GM21825 (cell line): ENCODE data around the gene BPGM.

ENCODE experiments used
- ATAC-seq: cut with Tn5 transposase; IDR thresholded peaks from one replicate; pipeline ENCODE4 v1.9.1; 2021; ENCODE audit warnings: mild to moderate bottlenecking, moderate library complexity; ENCODE audit not compliant: unreplicated experiment

BPGM gene

DNA sequence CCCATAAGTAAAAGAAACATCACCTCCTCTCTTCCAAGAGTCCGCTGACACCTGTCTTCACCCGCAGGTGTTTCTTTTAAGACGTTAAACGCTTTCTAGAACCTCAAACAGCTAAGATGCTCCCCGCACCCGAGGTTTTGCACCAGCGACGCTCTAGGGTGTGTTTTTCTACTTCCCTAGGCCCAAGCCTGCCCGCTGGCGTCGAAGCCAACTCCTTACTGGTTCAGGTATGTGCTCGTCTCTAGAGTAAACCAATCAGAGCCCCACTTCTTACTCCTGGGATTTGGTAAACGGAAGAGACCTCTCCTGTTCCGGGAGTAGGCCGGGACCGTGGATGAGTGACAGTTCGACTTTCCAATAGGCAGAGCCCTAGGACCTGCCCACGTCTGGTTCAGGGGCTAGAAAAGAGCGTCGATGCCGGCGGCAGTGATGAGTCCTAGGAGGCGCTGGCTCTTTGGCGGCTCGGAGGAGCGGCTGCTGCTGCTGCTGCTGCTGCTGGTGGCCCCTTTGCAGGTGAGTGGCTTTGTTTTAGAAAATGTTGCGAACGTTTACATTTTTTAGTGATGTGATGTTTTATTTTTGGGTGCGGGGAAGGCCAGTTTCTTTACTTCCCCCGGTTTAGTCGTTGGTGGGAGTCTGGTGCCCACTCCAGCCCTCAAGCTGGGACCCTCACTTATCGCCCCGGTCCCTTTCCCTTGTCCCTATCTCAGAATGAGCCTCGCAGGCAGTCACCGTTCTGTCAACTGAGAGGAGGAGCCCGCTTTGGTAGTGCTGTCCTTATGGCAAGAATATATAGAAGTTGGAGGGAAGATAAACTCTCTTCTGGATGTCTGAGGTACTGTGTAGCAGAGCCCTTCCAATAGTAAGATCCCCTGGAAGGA lies at the start of gene BPGM:
Gene BPGM (plus strand): TSS at position 429 of the 881 bp plus-strand sequence. CDS start 14,655 bp downstream, outside the sequence.
- peak; percentile 97 for ATAC-seq

DNA sequence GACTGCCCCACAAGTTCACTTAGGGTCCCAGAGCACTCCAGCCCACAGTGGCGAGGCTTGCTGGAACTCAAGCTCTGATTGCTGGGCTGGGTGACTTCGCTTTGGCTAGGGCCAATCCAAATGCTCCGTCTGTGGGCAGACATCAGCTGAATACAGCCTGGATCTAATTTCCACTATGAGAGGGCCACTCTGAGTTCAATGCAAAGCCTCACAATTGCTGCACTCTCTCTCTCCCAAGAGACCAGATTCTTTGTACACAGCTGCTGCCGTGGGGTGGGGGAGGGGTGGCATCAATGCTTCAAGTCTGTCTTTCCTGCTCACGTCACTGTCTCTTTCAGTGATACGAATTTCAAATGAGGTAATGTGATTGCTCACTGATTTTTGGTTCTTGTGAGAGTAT lies 47.3 kb upstream of the BPGM start:
- no peak for ATAC-seq

GRCh38 chr7:134601459-134601858 lies 45.2 kb upstream of the BPGM start:
- no peak for ATAC-seq

DNA sequence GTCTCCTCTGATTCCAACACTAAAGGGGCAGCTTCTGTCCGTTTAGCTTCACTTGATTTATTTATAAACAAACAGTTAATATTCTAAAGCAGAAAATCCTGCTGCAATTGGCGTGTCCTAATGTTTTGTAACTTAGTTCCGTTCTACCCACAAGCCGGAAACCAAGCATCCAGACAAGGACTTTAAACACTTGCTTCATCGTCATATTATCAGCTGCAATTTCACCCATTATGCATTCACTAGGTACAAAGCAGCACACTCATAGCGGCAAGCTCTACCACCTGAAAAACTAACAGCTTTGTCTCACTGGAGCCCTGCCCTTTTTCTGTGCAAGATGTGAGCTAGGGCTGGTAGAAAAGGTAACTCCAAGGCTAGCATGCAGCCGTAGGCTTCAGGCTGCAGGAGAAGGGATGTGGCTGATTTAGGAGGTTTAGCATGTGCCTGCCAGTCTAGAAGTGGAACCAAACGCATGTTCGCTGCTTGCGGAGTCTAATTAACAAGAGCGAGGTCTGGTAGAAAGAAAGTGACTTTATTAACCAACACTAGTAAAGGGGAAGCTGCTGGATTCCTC lies 43.7 kb upstream of the BPGM start:
- ATAC-seq: no peak

GRCh38 chr7:134605978-134606923 lies 40.4 kb upstream of the BPGM start:
- ATAC-seq: peak; percentile 83

DNA sequence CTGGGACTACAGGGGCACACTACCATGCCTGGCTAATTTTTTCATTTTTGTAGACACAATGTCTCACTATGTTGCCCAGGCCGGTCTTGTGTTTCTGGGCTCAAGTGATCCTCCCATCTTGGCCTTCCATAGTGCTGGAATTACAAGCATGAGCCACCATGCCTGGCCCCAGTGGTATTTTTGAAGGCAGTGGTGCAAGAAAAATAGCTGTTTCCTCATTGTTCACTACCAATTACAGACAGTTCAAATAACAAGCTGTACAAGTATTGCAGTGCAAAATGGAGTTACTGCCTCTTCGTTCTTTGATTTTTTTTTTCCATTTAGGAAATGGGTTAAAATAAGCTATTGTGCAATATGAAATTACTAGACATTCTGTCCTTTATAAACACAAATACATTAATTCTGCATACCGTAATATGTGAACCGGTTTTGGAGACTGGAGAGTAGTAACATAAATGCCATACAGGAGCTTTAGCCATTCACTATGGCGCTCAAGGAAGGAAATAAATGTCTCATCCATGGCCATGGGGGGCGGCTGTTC lies 35.0 kb upstream of the BPGM start:
- no peak for ATAC-seq

- no peak for ATAC-seq
These were observed 34.5 kb upstream of the BPGM start for GRCh38 chr7:134612197-134612596.

- no peak for ATAC-seq
These were observed 32.9 kb upstream of the BPGM start for GRCh38 chr7:134613623-134614347.

- ATAC-seq: no peak
These were observed 30.0 kb upstream of the BPGM start for GRCh38 chr7:134616611-134617010.

DNA sequence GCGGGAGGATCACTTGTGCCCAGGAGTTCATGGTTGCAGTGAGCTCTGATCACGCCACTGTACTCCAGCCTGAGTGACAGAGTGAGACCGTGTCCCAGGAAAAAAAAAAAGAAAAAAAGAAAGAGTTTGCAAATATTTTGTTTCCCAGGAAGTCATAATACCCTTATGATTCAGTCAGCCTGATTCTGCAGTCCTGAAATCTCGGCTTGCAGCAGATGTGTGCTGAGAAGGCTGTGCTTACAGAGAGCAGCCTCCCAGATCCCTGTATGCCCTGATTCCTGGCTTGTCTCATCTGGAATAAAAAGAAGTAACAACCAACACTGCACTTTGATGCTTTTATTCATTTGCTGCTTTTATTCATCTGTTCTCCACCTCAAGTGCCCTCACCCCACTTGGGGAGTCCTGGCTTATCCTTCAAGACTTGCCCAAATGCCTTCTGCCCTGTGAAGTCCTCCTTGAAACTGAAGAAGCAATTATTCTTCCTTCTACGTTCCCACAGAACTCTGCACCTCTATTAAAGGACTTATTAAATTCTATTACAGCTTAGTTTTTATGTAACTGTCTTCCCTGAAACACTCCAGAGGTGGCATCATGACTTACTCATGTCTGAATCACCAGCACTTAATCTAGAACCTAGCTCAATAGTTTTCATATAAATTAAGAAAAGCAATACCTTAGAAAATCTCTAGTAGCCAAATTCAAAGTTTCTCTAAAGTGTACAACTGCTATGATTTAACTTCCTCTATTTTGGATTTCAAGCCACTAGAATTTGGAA lies 27.7 kb upstream of the BPGM start:
- no peak for ATAC-seq

DNA sequence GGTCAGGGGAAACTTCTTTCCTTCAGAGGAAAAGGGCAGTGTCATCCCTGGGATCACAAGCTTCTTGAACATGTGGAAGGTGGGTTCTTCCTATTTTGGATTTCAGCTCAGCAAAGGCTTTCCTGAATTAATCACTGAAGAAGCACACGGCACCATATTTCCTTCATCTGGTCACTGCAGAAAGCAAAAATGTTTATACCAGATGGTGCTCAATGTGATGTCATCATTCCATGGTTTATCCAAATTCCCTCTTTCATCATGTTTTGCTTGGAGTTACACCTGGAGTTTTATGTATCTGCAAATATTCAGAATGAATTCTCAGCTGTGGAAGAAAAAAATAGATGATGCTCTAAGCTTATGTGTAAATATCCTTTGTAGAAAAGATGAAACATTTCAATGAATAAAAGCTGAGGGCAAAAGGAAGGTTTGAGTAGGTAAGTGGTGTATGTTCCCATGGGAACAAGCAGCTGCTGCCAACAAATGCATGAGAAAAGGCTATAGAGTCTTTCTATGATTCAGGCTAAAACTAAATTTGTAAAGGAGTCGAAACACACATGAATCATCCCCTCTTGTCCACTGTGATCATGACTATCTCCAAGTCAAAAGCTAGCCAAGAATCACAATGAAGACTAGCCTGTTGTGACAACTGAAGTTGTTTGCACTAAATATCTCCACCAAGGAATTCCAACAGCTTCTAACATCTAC lies 26.9 kb upstream of the BPGM start:
- no peak for ATAC-seq

DNA sequence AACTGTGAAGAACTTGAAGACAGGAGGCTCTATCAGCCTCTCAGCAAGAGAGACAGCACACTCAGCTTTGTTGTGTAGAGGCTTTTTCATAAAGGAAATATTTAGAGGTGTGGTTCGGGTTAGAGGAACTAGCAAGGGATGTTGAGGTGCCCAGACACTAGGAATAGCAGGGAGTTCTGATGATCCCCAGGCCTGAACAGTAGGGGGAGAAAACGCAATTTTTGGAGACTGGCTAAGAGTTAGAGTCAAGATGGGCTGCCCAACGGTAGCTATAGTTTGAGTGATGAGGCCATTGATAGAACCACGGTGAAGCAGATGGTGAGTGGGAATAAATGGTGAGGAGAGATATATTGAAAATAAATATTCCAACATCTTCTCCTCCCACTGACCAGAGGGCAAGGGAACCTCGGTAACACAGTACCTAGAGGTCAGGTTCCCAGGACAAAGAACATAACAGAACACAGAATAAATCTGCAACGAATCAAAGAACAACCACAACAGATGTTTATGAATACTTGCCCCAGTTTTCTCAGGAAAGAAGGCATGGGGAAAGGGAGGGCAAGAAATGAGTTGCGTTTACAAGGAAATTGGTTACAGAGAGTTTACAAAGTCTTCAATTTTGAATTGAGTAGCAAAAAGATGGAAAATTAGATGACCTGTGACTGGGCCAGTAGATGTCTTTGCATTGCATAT lies 24.2 kb upstream of the BPGM start:
- ATAC-seq: no peak

DNA sequence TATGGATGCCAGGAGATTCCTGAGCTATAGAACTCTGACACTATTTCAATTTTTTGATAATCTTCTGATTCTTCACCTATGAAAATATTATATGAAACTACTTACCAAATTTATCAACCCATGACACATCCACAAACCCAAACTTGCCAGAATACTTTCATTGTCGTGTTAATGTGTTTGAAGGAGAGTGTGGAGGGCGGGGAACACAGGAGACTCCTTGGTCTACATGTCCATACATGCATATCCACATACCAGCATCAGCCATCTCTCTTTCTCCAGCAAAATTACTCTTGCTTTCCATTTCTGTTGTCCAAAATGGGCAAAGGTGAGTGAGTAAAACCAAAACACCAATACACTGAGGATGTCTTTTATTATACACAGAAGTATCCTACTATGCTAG lies 23.5 kb upstream of the BPGM start:
- no peak for ATAC-seq

DNA sequence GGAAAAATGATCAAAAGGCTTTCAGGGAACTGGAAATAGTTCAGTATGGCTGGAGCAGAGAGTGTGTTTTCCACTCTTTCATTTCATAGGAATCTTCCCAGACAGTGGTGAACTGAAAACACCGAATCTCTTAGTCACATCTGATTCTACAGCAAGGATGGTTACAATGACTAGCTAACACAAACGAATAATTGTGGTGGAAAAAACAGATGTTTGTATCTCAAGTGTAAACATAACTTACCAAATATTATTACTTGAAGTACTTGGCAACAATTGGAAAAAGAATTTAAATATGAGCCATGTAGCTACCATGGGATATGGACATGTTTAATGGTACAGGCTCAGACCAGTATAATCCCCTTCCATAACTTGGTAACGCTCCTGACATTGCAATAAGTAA lies 21.1 kb upstream of the BPGM start:
- no peak for ATAC-seq

- ATAC-seq: no peak
These were observed 19.4 kb upstream of the BPGM start for GRCh38 chr7:134627109-134627774.

DNA sequence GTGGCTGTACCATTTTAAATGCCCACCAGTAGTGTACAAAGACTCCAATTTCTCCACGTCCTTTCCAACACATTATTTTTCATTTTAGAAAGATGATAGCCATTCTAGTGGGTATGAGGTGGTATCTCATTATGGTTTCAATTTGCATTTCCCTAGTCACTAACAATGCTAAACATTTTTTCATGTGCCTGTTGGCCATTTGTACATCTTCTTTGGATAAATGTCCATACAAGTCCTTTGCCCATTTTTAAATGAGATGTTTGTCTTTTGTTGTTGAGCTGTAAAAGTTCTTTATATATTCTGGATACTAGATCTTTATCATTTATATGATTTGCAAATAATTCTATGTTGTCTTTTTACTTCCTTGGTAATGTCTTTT lies 18.9 kb upstream of the BPGM start:
- ATAC-seq: no peak

- ATAC-seq: no peak
These were observed 17.2 kb upstream of the BPGM start for GRCh38 chr7:134629445-134629844.

- ATAC-seq: no peak
These were observed 16.4 kb upstream of the BPGM start for GRCh38 chr7:134630237-134630636.
